ENCODE measurements around the gene NDUFA3.

NDUFA3 gene

GRCh38 chr19:54108496-54108895, 5.8 kb downstream of the NDUFA3 start:
- DNase-seq = no peak

- no peak for DNase-seq
Observed at GRCh38 chr19:54109651-54110050, 7.0 kb downstream of the NDUFA3 start.

GRCh38 chr19:54114340-54115108, 11.9 kb downstream of the NDUFA3 start:
- no peak for DNase-seq

- peak; percentile 99 for DNase-seq
Observed at GRCh38 chr19:54115109-54116063, 12.7 kb downstream of the NDUFA3 start, which contains the start of the genes PRPF31 and TFPT. TSS of gene PRPF31 (plus strand) at chr19:54115754. CDS start at chr19:54118279, 2,525 bp downstream. TSS of gene TFPT (minus strand) at chr19:54115657. CDS start at chr19:54115269, 388 bp downstream.

- no peak for DNase-seq
Observed at GRCh38 chr19:54121259-54121658, 18.6 kb downstream of the NDUFA3 start.

GRCh38 chr19:54123682-54124081, 21.0 kb downstream of the NDUFA3 start:
- no peak for DNase-seq

- DNase-seq = no peak
Observed at GRCh38 chr19:54124393-54124792, 21.7 kb downstream of the NDUFA3 start.

GRCh38 chr19:54125713-54126112, 23.1 kb downstream of the NDUFA3 start:
- DNase-seq = no peak

GRCh38 chr19:54127688-54128440, 25.2 kb downstream of the NDUFA3 start:
- DNase-seq = no peak

- DNase-seq = no peak
Observed at GRCh38 chr19:54128441-54128725, 25.7 kb downstream of the NDUFA3 start.

GRCh38 chr19:54128796-54129616, 26.4 kb downstream of the NDUFA3 start:
- DNase-seq = no peak

- no peak for DNase-seq
Observed at GRCh38 chr19:54129617-54129996, 27.0 kb downstream of the NDUFA3 start.

- DNase-seq = peak; percentile 60
Observed at GRCh38 chr19:54133312-54133956, 30.8 kb downstream of the NDUFA3 start.

- DNase-seq = no peak
Observed at GRCh38 chr19:54133957-54134590, 31.4 kb downstream of the NDUFA3 start.

GRCh38 chr19:54136086-54136863, 33.6 kb downstream of the NDUFA3 start:
- no peak for DNase-seq

GRCh38 chr19:54136864-54137698, 34.4 kb downstream of the NDUFA3 start:
- DNase-seq = peak; percentile 100

- peak; percentile 34 for DNase-seq
Observed at GRCh38 chr19:54137699-54138488, 35.2 kb downstream of the NDUFA3 start, which contains the start of gene CNOT3. TSS of gene CNOT3 (plus strand) at chr19:54137762. CDS start at chr19:54142979, 5,217 bp downstream.

GRCh38 chr19:54138489-54139256, 36.0 kb downstream of the NDUFA3 start:
- no peak for DNase-seq

Data from RPMI8226 (cell line).